ENCODE results near the gene UTP25.
"Not testable (repeated sequence)": the region's sequence is repeated elsewhere in the genome, so short reads cannot be mapped to it uniquely, and the experiment has no call there.

Gene UTP25

GRCh38 chr1:209827384-209828262 lies at the start of gene UTP25:
Gene UTP25, plus strand, starts transcription at chr1:209827972. Its CDS starts 92 bp downstream, at chr1:209828064.
- DNase-seq (ENCODE audit: low spot score): peak; percentile 95

- DNase-seq (ENCODE audit: low spot score): no peak
Observed at GRCh38 chr1:209778102-209778501, 49.7 kb upstream of the UTP25 start.

GRCh38 chr1:209780268-209780667 lies 47.5 kb upstream of the UTP25 start:
- DNase-seq (ENCODE audit: low spot score): no peak

- DNase-seq (ENCODE audit: low spot score): no peak
Observed at GRCh38 chr1:209783386-209783785, 44.4 kb upstream of the UTP25 start.

GRCh38 chr1:209784265-209785169 lies 43.3 kb upstream of the UTP25 start, which contains the start of gene C1orf74:
Gene C1orf74, minus strand, starts transcription at chr1:209784559. Its CDS starts 925 bp downstream, at chr1:209783634.
- DNase-seq (ENCODE audit: low spot score): peak; percentile 98

GRCh38 chr1:209785592-209785991 lies 42.2 kb upstream of the UTP25 start:
- no peak for DNase-seq (ENCODE audit: low spot score)

GRCh38 chr1:209786146-209786545 lies 41.6 kb upstream of the UTP25 start:
- no peak for DNase-seq (ENCODE audit: low spot score)

- DNase-seq (ENCODE audit: low spot score): no peak
Observed at GRCh38 chr1:209787551-209787950, 40.2 kb upstream of the UTP25 start.

- no peak for DNase-seq (ENCODE audit: low spot score)
Observed at GRCh38 chr1:209789245-209789644, 38.5 kb upstream of the UTP25 start.

GRCh38 chr1:209790286-209791193 lies 37.2 kb upstream of the UTP25 start:
- DNase-seq (ENCODE audit: low spot score): no peak

- DNase-seq (ENCODE audit: low spot score): no peak
Observed at GRCh38 chr1:209791920-209792319, 35.9 kb upstream of the UTP25 start.

- DNase-seq (ENCODE audit: low spot score): not testable (repeated sequence)
Observed at GRCh38 chr1:209793711-209794110, 34.1 kb upstream of the UTP25 start.

GRCh38 chr1:209797978-209798639 lies 29.7 kb upstream of the UTP25 start:
- DNase-seq (ENCODE audit: low spot score): no peak

- DNase-seq (ENCODE audit: low spot score): no peak
Observed at GRCh38 chr1:209800984-209801834, 26.6 kb upstream of the UTP25 start.

- no peak for DNase-seq (ENCODE audit: low spot score)
Observed at GRCh38 chr1:209802117-209802779, 25.5 kb upstream of the UTP25 start.

GRCh38 chr1:209802780-209803152 lies 25.0 kb upstream of the UTP25 start:
- DNase-seq (ENCODE audit: low spot score): no peak

- no peak for DNase-seq (ENCODE audit: low spot score)
Observed at GRCh38 chr1:209803568-209803967, 24.2 kb upstream of the UTP25 start.

- DNase-seq (ENCODE audit: low spot score): no peak
Observed at GRCh38 chr1:209805341-209805781, 22.4 kb upstream of the UTP25 start.
